Measurements from ENCODE around the gene SH2B3. TPM values are rescaled to one million over a fixed set of nuclear protein-coding genes. Genes with fewer than 3 reads are reported as not detected.
A peak's percentile ranks its signal among the peaks of the same experiment; 100 is the strongest.

The SH2B3 gene
- total and polyA plus RNA-seq, 9 of the 15 experiments (the other 6 are each of a cell fraction or from before 2014, with no cell fraction given): 10.8 to 75.3 (median 37.4) TPM

GRCh38 chr12:111451649-111452129 is 46.0 kb downstream of the SH2B3 start (continued):
- no peak for TF ChIP-seq ZNF696 (CRISPR knock-in tag; conservative IDR thresholded peaks at IDR 0.05)
- no peak for TF ChIP-seq NFIX (CRISPR knock-in tag; IDR thresholded peaks at IDR 0.05; ENCODE audit: low read depth)
- no peak for TF ChIP-seq ATF7 (IDR thresholded peaks at IDR 0.05)
- no peak for TF ChIP-seq RHOXF2B (CRISPR knock-in tag; conservative IDR thresholded peaks at IDR 0.05)
- no peak for TF ChIP-seq TRIM24 (IDR thresholded peaks at IDR 0.05)
- TF ChIP-seq JUN (IDR thresholded peaks at IDR 0.05; ENCODE audit: borderline replicate concordance, low read depth, low read length): no peak
- TF ChIP-seq JUN (CRISPR knock-in tag; IDR thresholded peaks at IDR 0.05; ENCODE audit: borderline replicate concordance): no peak
- TF ChIP-seq YY1 (IDR thresholded peaks at IDR 0.05; ENCODE audit: borderline replicate concordance in 1 of 3, control insufficient read depth in 1 of 3, extremely low read depth in 1 of 3, insufficient read depth in 3 of 3, insufficient read length in 1 of 3, insufficient replicate concordance in 2 of 3, low read depth in 1 of 3, low read length in 2 of 3): no peak
- TF ChIP-seq, protein P1, sequence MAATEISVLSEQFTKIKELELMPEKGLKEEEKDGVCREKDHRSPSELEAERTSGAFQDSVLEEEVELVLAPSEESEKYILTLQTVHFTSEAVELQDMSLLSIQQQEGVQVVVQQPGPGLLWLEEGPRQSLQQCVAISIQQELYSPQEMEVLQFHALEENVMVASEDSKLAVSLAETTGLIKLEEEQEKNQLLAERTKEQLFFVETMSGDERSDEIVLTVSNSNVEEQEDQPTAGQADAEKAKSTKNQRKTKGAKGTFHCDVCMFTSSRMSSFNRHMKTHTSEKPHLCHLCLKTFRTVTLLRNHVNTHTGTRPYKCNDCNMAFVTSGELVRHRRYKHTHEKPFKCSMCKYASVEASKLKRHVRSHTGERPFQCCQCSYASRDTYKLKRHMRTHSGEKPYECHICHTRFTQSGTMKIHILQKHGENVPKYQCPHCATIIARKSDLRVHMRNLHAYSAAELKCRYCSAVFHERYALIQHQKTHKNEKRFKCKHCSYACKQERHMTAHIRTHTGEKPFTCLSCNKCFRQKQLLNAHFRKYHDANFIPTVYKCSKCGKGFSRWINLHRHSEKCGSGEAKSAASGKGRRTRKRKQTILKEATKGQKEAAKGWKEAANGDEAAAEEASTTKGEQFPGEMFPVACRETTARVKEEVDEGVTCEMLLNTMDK (IDR thresholded peaks at IDR 0.05; ENCODE audit: borderline replicate concordance, insufficient read depth, low read depth, low read length, poor library complexity, severe bottlenecking): no peak
- TF ChIP-seq NRF1 (conservative IDR thresholded peaks at IDR 0.05 in 1 of 2, IDR thresholded peaks at IDR 0.05 in 1 of 2): no peak
- no peak for TF ChIP-seq FOS (IDR thresholded peaks at IDR 0.05; ENCODE audit: extremely low read depth, insufficient read length)
- TF ChIP-seq, protein P2, sequence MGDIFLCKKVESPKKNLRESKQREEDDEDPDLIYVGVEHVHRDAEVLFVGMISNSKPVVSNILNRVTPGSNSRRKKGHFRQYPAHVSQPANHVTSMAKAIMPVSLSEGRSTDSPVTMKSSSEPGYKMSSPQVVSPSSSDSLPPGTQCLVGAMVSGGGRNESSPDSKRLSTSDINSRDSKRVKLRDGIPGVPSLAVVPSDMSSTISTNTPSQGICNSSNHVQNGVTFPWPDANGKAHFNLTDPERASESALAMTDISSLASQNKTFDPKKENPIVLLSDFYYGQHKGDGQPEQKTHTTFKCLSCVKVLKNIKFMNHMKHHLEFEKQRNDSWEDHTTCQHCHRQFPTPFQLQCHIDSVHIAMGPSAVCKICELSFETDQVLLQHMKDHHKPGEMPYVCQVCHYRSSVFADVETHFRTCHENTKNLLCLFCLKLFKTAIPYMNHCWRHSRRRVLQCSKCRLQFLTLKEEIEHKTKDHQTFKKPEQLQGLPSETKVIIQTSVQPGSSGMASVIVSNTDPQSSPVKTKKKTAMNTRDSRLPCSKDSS (IDR thresholded peaks at IDR 0.05; ENCODE audit: low read depth, partially characterized antibody): no peak
- peak; percentile 12 for TF ChIP-seq POLR2A (conservative IDR thresholded peaks at IDR 0.05)
- TF ChIP-seq PTTG1 (tag; IDR thresholded peaks at IDR 0.05; ENCODE audit: low read depth): no peak
- TF ChIP-seq LCOR (CRISPR knock-in tag; IDR thresholded peaks at IDR 0.05): no peak
- no peak for TF ChIP-seq MEF2D (tag; conservative IDR thresholded peaks at IDR 0.05; ENCODE audit: low read depth)
- TF ChIP-seq PHF20 (IDR thresholded peaks at IDR 0.05; ENCODE audit: partially characterized antibody): no peak
- no peak for TF ChIP-seq ZC3H8 (IDR thresholded peaks at IDR 0.05)
- TF ChIP-seq SMC3 (conservative IDR thresholded peaks at IDR 0.05; ENCODE audit: insufficient read depth, low read depth, low read length): peak; percentile 51
- no peak for TF ChIP-seq MLLT1 (IDR thresholded peaks at IDR 0.05)
